ENCODE results near the gene EEF1E1.

Gene EEF1E1

GRCh38 chr6:8030920-8031319, 71.4 kb downstream of the EEF1E1 start:
- Histone ChIP-seq H3K4me1 (ENCODE audit: control insufficient read depth, insufficient read depth, low read length) (peaks cover 15% of the 10 kb centered on the region; the same call in 1 of the 2 replicates), H3K9me3 (ENCODE audit: control insufficient read depth, insufficient read depth, low read length) (no peaks in the 10 kb centered on the region), H3K4me3 (ENCODE audit: low read depth, low read length) (no peak overlapping the region), H3K9ac (ENCODE audit: low read depth, low read length) (no peak overlapping the region), H3K36me3 (ENCODE audit: control insufficient read depth, insufficient read depth, low read length) (peaks cover 10% of the 10 kb centered on the region; the same call in 1 of the 2 replicates), H3K27me3 (ENCODE audit: control insufficient read depth, insufficient read depth, low read length) (no peaks in the 10 kb centered on the region), H3K27ac (ENCODE audit: low read depth, low read length) (no peak overlapping the region)

All from HUES48 (cell line).